CD14-positive monocyte (primary cell): ENCODE data around the gene DOK4. TPM values are rescaled to one million over a fixed set of nuclear protein-coding genes. Genes with fewer than 3 reads are reported as not detected.

ENCODE experiments used
- DNase-seq, 3 donors: peaks; one replicate each; pipeline ENCODE4 v3.0.0-alpha.2; 2011 to 2022
- H2AFZ ChIP-seq: 2 replicates; pipeline ENCODE4 v1.6.0; 2012; ENCODE audit warnings: mild to moderate bottlenecking, low read depth, low read length, inconsistent platforms; ENCODE audit not compliant: insufficient read depth, poor library complexity, severe bottlenecking
- H3K27ac ChIP-seq, 2 donors: 1 replicate in 1 of 2; 2 replicates in 1 of 2; pipeline ENCODE4 v1.5.1; 2012 to 2013; ENCODE audit warnings: low read length in 2 of 2, control low read depth in 1 of 2, inconsistent platforms in 1 of 2, low read depth in 1 of 2, mild to moderate bottlenecking in 1 of 2
- H3K27me3 ChIP-seq, 2 donors: one replicate each; pipeline versions ENCODE4 v1.6.0 to v1.6.1; 2011 to 2013; ENCODE audit warnings: low read length in 2 of 2; ENCODE audit not compliant: control insufficient read depth in 2 of 2, insufficient read depth in 2 of 2
- H3K36me3 ChIP-seq, 2 donors: replicated peaks in 1 of 2; 1 replicate in 1 of 2; 2 replicates in 1 of 2; pipeline versions ENCODE4 v1.5.1 to v1.6.1; 2012 to 2013; ENCODE audit warnings: low read length in 2 of 2, control low read depth in 1 of 2, inconsistent platforms in 1 of 2, mild to moderate bottlenecking in 1 of 2; ENCODE audit not compliant: insufficient read depth in 2 of 2, control insufficient read depth in 1 of 2
- H3K4me1 ChIP-seq, 2 donors: 1 replicate in 1 of 2; 2 replicates in 1 of 2; pipeline versions ENCODE4 v1.5.1 to v1.6.1; 2012 to 2013; ENCODE audit warnings: low read length in 2 of 2, control low read depth in 1 of 2, inconsistent platforms in 1 of 2, mild to moderate bottlenecking in 1 of 2, moderate library complexity in 1 of 2; ENCODE audit not compliant: insufficient read depth in 2 of 2, control insufficient read depth in 1 of 2
- H3K4me2 ChIP-seq: replicated peaks from 2 replicates; pipeline ENCODE3; 2012; ENCODE audit warnings: low read length, moderate library complexity, mild to moderate bottlenecking; ENCODE audit not compliant: poor library complexity, severe bottlenecking; ENCODE audit errors: extremely low read depth
- H3K4me3 ChIP-seq, 3 experiments: fragments of 200-600 bp in 1 of 3; sonication (generic) in 1 of 3; replicated peaks in 1 of 3; 1 replicate in 2 of 3; 2 replicates in 1 of 3; pipeline ENCODE4 v1.5.1; 2011 to 2013; ENCODE audit warnings: low read length in 3 of 3, mild to moderate bottlenecking in 3 of 3, control low read depth in 2 of 3, low read depth in 2 of 3, inconsistent platforms in 1 of 3, moderate library complexity in 1 of 3
- H3K79me2 ChIP-seq: 2 replicates; pipeline ENCODE4 v1.6.0; 2012; ENCODE audit warnings: mild to moderate bottlenecking, control low read depth, inconsistent platforms, low read length, moderate library complexity; ENCODE audit not compliant: insufficient read depth
- H3K9ac ChIP-seq: 2 replicates; pipeline ENCODE4 v1.6.0; 2017; ENCODE audit warnings: low read length, mild to moderate bottlenecking; ENCODE audit not compliant: insufficient read depth, poor library complexity, severe bottlenecking
- H3K9me3 ChIP-seq, 2 donors: replicated peaks in 1 of 2; 1 replicate in 1 of 2; 2 replicates in 1 of 2; pipeline versions ENCODE4 v1.5.1 to v1.6.1; 2012 to 2013; ENCODE audit warnings: low read length in 2 of 2, control low read depth in 1 of 2; ENCODE audit not compliant: control insufficient read depth in 1 of 2, insufficient read depth in 1 of 2
- H4K20me1 ChIP-seq: 2 replicates; pipeline ENCODE4 v1.6.0; 2012; ENCODE audit warnings: mild to moderate bottlenecking, low read length, control low read depth, moderate library complexity; ENCODE audit not compliant: insufficient read depth
- H3K27ac Mint-ChIP-seq, 7 donors: one replicate each; pipeline ENCODE4 v1.8.0; 2020; ENCODE audit warnings: mild to moderate bottlenecking in 7 of 7, mixed read lengths in 7 of 7, moderate library complexity in 6 of 7, inconsistent platforms in 2 of 7
- H3K27me3 Mint-ChIP-seq, 3 donors: one replicate each; pipeline ENCODE4 v1.8.0; 2021 to 2022; ENCODE audit warnings: low read depth in 3 of 3, mild to moderate bottlenecking in 3 of 3, mixed read lengths in 3 of 3, moderate library complexity in 3 of 3, inconsistent platforms in 1 of 3
- H3K36me3 Mint-ChIP-seq, 2 donors: one replicate each; pipeline ENCODE4 v1.8.0; 2020; ENCODE audit warnings: mixed read lengths in 2 of 2, inconsistent platforms in 1 of 2, mild to moderate bottlenecking in 1 of 2
- H3K4me1 Mint-ChIP-seq: one replicate; pipeline ENCODE4 v1.8.0; 2020; ENCODE audit warnings: mild to moderate bottlenecking, mixed read lengths
- H3K4me3 Mint-ChIP-seq, 2 donors: one replicate each; pipeline ENCODE4 v1.8.0; 2020; ENCODE audit warnings: mild to moderate bottlenecking in 2 of 2, mixed read lengths in 2 of 2, moderate library complexity in 1 of 2
- H3K9me3 Mint-ChIP-seq, 7 donors: one replicate each; pipeline ENCODE4 v1.8.0; 2020 to 2022; ENCODE audit warnings: mixed read lengths in 7 of 7, mild to moderate bottlenecking in 6 of 7, moderate library complexity in 6 of 7, inconsistent platforms in 2 of 7
- CTCF ChIP-seq: fragments of 200-600 bp; IDR thresholded peaks from one replicate; pipeline ENCODE4 v1.8.0; 2022; ENCODE audit warnings: antibody characterized with exemption, mild to moderate bottlenecking
- whole genome bisulfite sequencing: methylation state at CpG from one replicate; pipeline ENCODE4 v1.1.5; 2013; ENCODE audit warnings: missing lambda C conversion rate; ENCODE audit not compliant: insufficient coverage; 5-methylcytosine and 5-hydroxymethylcytosine counted together
- intact Hi-C, 2 donors: fragments of 100-400 bp; cut with micrococcal nuclease; formaldehyde crosslinking; loops; one replicate each; pipeline versions ENCODE4 v1.15.0 to v1.15.1; 2023
- polyA plus RNA-seq, 3 donors: library from polyadenylated mRNA; depleted of rRNA in 1 of 3; unstranded in 2 of 3; stranded (reverse) in 1 of 3; fragments of 300-500 nt in 2 of 3; fragments of >200 nt in 1 of 3; fragmentation: Illumina TruSeq in 2 of 3; gene quantifications; 1 replicate in 2 of 3; 2 replicates in 1 of 3; pipeline ENCODE4 v1.2.3, GENCODE V29; 2012 to 2021

Gene DOK4
- polyA plus RNA-seq, 3 donors: 0.09 to 0.17 TPM; not detected in 1

GRCh38 chr16:57527027-57527426, 40.7 kb upstream of the DOK4 start:
- H3K27ac Mint-ChIP-seq: no peak overlapping the region
- Histone ChIP-seq H4K20me1 (peaks cover 3% of the 10 kb centered on the region), H3K79me2 (no peaks in the 10 kb centered on the region), H2AFZ (no peak overlapping the region), H3K4me2 (no peak overlapping the region), H3K4me1 (peaks cover 35 to 53% of the 10 kb centered on the region in 2 donors), H3K36me3 (no peaks in the 10 kb centered on the region), H3K9me3 (no peaks in the 10 kb centered on the region), H3K4me3 (no peak overlapping the region), H3K27me3 (peaks cover 0 to 28% of the 10 kb centered on the region in 2 donors), H3K27ac (no peak overlapping the region), H3K9ac (no peak overlapping the region)
- H3K4me1 Mint-ChIP-seq: peaks cover 54% of the 10 kb centered on the region
- H3K4me3 Mint-ChIP-seq: no peak overlapping the region
- H3K9me3 Mint-ChIP-seq: peaks cover 0 to 6% (median 0%) of the 10 kb centered on the region in 7 donors
- TF ChIP-seq CTCF: no peak
- intact Hi-C loops: no loop called here
- DNase-seq: no peak
- peaks cover 42 to 62% (median 50%) of the 10 kb centered on the region in 3 donors for H3K27me3 Mint-ChIP-seq
- peaks cover 3 to 7% of the 10 kb centered on the region in 2 donors for H3K36me3 Mint-ChIP-seq
- WGBS: 100% methylated on average over 1 of the region's 4 CpGs

- H3K27ac ChIP-seq: no peak overlapping the region
- no peak overlapping the region for H2AFZ ChIP-seq
- intact Hi-C loops: no loop called here
- H3K27me3 ChIP-seq: peaks cover 0 to 26% of the 10 kb centered on the region in 2 donors
- Mint-ChIP-seq H3K27ac (peak overlapping the region in 1 of 7 donors; percentile 54), H3K4me3 (peak overlapping the region in 1 of 2 donors; percentile 73), H3K9me3 (peaks cover 0 to 6% (median 0%) of the 10 kb centered on the region in 7 donors), H3K27me3 (peaks cover 45 to 61% (median 46%) of the 10 kb centered on the region in 3 donors), H3K4me1 (peaks cover 51% of the 10 kb centered on the region), H3K36me3 (peaks cover 3 to 7% of the 10 kb centered on the region in 2 donors)
- H3K79me2 ChIP-seq: no peaks in the 10 kb centered on the region
- WGBS: 5% methylated on average over 4 of the region's 6 CpGs
- H3K4me1 ChIP-seq: peaks cover 35 to 53% of the 10 kb centered on the region in 2 donors
- H3K9me3 ChIP-seq: no peaks in the 10 kb centered on the region
- no peak overlapping the region for H3K4me3 ChIP-seq
- TF ChIP-seq CTCF: no peak
- H3K36me3 ChIP-seq: no peaks in the 10 kb centered on the region
- peaks cover 3% of the 10 kb centered on the region for H4K20me1 ChIP-seq
- DNase-seq: no peak
- no peak overlapping the region for H3K9ac ChIP-seq
- no peak overlapping the region for H3K4me2 ChIP-seq
Observed at GRCh38 chr16:57526498-57526897, 40.2 kb upstream of the DOK4 start.
